ENCODE data around the gene RNASET2.

The RNASET2 gene

DNA sequence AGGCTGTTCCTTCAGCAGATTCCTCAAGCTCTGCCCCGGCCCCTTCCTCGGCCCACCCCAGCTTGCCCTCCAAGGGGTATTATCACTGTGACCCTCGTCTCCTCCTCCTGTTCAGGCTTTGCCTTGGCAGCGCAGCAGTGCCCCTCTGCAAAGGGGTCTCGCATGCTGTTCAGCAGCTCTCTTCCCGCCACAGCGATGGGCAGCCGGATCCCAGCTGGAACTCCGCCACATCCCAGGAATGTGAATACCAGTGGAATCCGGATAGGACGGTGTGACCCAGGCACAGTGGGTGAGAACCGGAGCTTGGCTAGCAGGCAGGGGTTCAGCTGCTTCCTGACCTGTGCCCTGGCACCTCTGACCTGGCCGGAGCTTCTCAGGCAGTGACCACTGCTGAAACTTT, 52.9 kb downstream of the RNASET2 start:
- no peak for DNase-seq (ENCODE audit: low read depth)
- H3K4me3 ChIP-seq (ENCODE audit: low read depth, low read length): no peak overlapping the region
- no peak for TF ChIP-seq CTCF (IDR thresholded peaks at IDR 0.05; ENCODE audit: insufficient read depth, low read depth, low read length, missing control alignments)

- H3K4me3 ChIP-seq (ENCODE audit: low read depth, low read length): no peak overlapping the region
- DNase-seq (ENCODE audit: low read depth): no peak
- no peak for TF ChIP-seq CTCF (IDR thresholded peaks at IDR 0.05; ENCODE audit: insufficient read depth, low read depth, low read length, missing control alignments)
Observed at GRCh38 chr6:166903027-166903426, 53.3 kb downstream of the RNASET2 start.

- no peak overlapping the region for H3K4me3 ChIP-seq (ENCODE audit: low read depth, low read length)
- no peak for TF ChIP-seq CTCF (IDR thresholded peaks at IDR 0.05; ENCODE audit: insufficient read depth, low read depth, low read length, missing control alignments)
- no peak for DNase-seq (ENCODE audit: low read depth)
Observed at GRCh38 chr6:166902211-166902755, 54.1 kb downstream of the RNASET2 start.

GRCh38 chr6:166901626-166902025, 54.7 kb downstream of the RNASET2 start:
- no peak overlapping the region for H3K4me3 ChIP-seq (ENCODE audit: low read depth, low read length)
- no peak for DNase-seq (ENCODE audit: low read depth)
- no peak for TF ChIP-seq CTCF (IDR thresholded peaks at IDR 0.05; ENCODE audit: insufficient read depth, low read depth, low read length, missing control alignments)

GRCh38 chr6:166900956-166901607, 55.3 kb downstream of the RNASET2 start:
- no peak overlapping the region for H3K4me3 ChIP-seq (ENCODE audit: low read depth, low read length)
- no peak for DNase-seq (ENCODE audit: low read depth)
- no peak for TF ChIP-seq CTCF (IDR thresholded peaks at IDR 0.05; ENCODE audit: insufficient read depth, low read depth, low read length, missing control alignments)

DNA sequence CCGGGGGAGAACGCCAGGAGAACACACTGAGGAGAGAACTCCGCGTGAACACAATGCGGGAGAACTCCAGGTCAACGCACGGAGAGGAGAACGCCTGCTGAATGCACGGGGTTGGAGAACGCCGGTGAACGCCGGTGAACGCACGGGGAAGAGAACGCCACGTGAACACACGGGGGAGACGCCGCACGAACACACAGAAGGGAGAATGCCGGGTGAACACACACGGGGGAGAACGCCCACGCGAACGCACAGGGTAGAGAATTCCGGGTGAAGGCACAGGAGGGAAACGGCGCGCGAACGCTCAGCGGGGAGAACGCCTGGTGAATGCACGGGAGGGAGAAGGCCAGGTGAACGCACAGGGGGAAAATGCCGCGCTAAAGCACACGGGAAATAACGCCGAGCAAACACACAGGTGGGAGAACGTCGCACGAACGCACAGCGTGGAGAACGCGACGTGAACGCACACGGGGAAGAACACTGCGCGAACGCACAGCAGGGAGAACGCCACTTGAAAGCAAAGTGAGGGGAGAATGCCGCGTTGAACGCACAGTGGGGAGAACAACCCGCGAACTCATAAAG, 56.1 kb downstream of the RNASET2 start:
- no peak for DNase-seq (ENCODE audit: low read depth)
- no peak for TF ChIP-seq CTCF (IDR thresholded peaks at IDR 0.05; ENCODE audit: insufficient read depth, low read depth, low read length, missing control alignments)
- H3K4me3 ChIP-seq (ENCODE audit: low read depth, low read length): no peak overlapping the region

Measured in GM12865 (cell line).